HepG2 (cell line): ENCODE results near the gene RABEP1. TPM values are rescaled to one million over a fixed set of nuclear protein-coding genes. Genes with fewer than 3 reads are reported as not detected.
A peak's percentile ranks its signal among the peaks of the same experiment; 100 is the strongest.

Source experiments
- JUNB ChIP-seq: sonication (generic); formaldehyde crosslinking; IDR thresholded peaks from 2 replicates; pipeline ENCODE4 v1.8.0; 2022; ENCODE audit warnings: missing genetic modification reagents, mild to moderate bottlenecking, borderline replicate concordance
- KDM4B ChIP-seq: sonication (generic); formaldehyde crosslinking; IDR thresholded peaks from 2 replicates; pipeline ENCODE4 v1.4.0; 2020; ENCODE audit warnings: missing genetic modification reagents
- MAZ ChIP-seq, 2 experiments: sonication (generic) in 1 of 2; formaldehyde crosslinking in 1 of 2; IDR thresholded peaks; 2 replicates each; pipeline versions ENCODE4 v1.5.0 to v1.6.1; 2012 to 2020; ENCODE audit warnings: low read depth in 2 of 2, mild to moderate bottlenecking in 2 of 2, borderline replicate concordance in 1 of 2, improper control_type of control experiment in 1 of 2, low read length in 1 of 2, missing genetic modification reagents in 1 of 2, moderate library complexity in 1 of 2
- MEIS1 ChIP-seq: sonication (generic); formaldehyde crosslinking; IDR thresholded peaks from 2 replicates; pipeline ENCODE4 v1.9.0; 2021; ENCODE audit warnings: mild to moderate bottlenecking, missing genetic modification reagents, moderate library complexity, borderline replicate concordance
- MXD4 ChIP-seq: IDR thresholded peaks from 2 replicates; pipeline ENCODE4 v1.6.1; 2016; ENCODE audit warnings: mild to moderate bottlenecking, missing biosample characterization, missing genetic modification reagents
- PRMT3 ChIP-seq: sonication (generic); formaldehyde crosslinking; IDR thresholded peaks from 2 replicates; pipeline ENCODE4 v1.8.1; 2022; ENCODE audit warnings: low read depth, mild to moderate bottlenecking, moderate library complexity, missing genetic modification reagents, borderline replicate concordance
- RAD51 ChIP-seq: fragments of 450-650 bp; IDR thresholded peaks from 2 replicates; pipeline ENCODE4 v1.6.1; 2016; ENCODE audit warnings: borderline replicate concordance
- RERE ChIP-seq: IDR thresholded peaks from 2 replicates; pipeline ENCODE4 v1.6.1; 2016; ENCODE audit warnings: low read depth, missing genetic modification reagents, missing compliant biosample characterization
- RFX3 ChIP-seq: IDR thresholded peaks from 2 replicates; pipeline ENCODE4 v1.6.1; 2016; ENCODE audit warnings: missing biosample characterization, missing genetic modification reagents
- ZNF142 ChIP-seq: sonication (generic); formaldehyde crosslinking; IDR thresholded peaks from 2 replicates; pipeline ENCODE4 v1.4.0; 2020; ENCODE audit warnings: missing genetic modification reagents
- ZNF33B ChIP-seq: sonication (generic); formaldehyde crosslinking; IDR thresholded peaks from 2 replicates; pipeline ENCODE4 v1.5.1; 2020; ENCODE audit warnings: mild to moderate bottlenecking, missing genetic modification reagents
- ZNF547 ChIP-seq: sonication (generic); formaldehyde crosslinking; IDR thresholded peaks from 2 replicates; pipeline ENCODE4 v1.5.1; 2020; ENCODE audit warnings: mild to moderate bottlenecking, missing genetic modification reagents
- ZNF768 ChIP-seq: sonication (generic); formaldehyde crosslinking; IDR thresholded peaks from 2 replicates; pipeline ENCODE4 v1.4.0; 2020; ENCODE audit warnings: missing genetic modification reagents
- ZNF883 ChIP-seq: sonication (generic); formaldehyde crosslinking; IDR thresholded peaks from 2 replicates; pipeline ENCODE4 v1.5.1; 2020; ENCODE audit warnings: mild to moderate bottlenecking, missing genetic modification reagents; ENCODE audit errors: not compliant biosample characterization
- polyA plus RNA-seq, 8 experiments: library from polyadenylated mRNA; depleted of rRNA in 3 of 8; stranded (reverse) in 7 of 8; unstranded in 1 of 8; fragments of >200 nt; fragmentation: Illumina TruSeq in 4 of 8; extraction: Trizol in 4 of 8; gene quantifications; 2 replicates each; pipeline versions ENCODE4 v1.2.1 to v1.2.3, GENCODE V29; 2011 to 2016; ENCODE audit warnings: low read depth in 4 of 8, missing spikeins in 1 of 8, mixed read lengths in 1 of 8; ENCODE audit not compliant: insufficient read depth in 1 of 8
- total RNA-seq, 5 experiments: library from RNA; depleted of rRNA; stranded (reverse); fragments of >200 nt; fragmentation: Illumina TruSeq; extraction: Trizol; gene quantifications; 2 replicates each; pipeline ENCODE4 v1.2.3, GENCODE V29; 2016; ENCODE audit warnings: low read depth in 1 of 5
- TF ChIP-seq, protein P1 (sequence below): sonication (generic); formaldehyde crosslinking; IDR thresholded peaks from 2 replicates; pipeline ENCODE4 v1.4.0; 2020; ENCODE audit warnings: mild to moderate bottlenecking, missing genetic modification reagents

Gene RABEP1
- total and polyA plus RNA-seq, 2 of the 13 experiments (the other 11 are each of a cell fraction or from before 2014, with no cell fraction given): 13.7 to 41.5 TPM

- TF ChIP-seq RERE (no peak), JUNB (no peak), RFX3 (CRISPR knock-in tag) (no peak), ZNF547 (CRISPR knock-in tag) (peak; percentile 40; the same call in 1 of the 2 replicates), RAD51 (peak; percentile 33; the same call in 1 of the 2 replicates), MEIS1 (CRISPR knock-in tag) (no peak), MXD4 (CRISPR knock-in tag) (no peak), MAZ (IDR thresholded peaks at IDR 0.05; ENCODE audit: borderline replicate concordance, low read depth, low read length) (peak; percentile 71), MAZ (CRISPR knock-in tag; IDR thresholded peaks at IDR 0.05; ENCODE audit: low read depth) (peak; percentile 91; the same call in 1 of the 2 replicates), PRMT3 (CRISPR knock-in tag) (no peak), ZNF768 (CRISPR knock-in tag) (peak; percentile 64; the same call in 1 of the 2 replicates), ZNF33B (no peak), KDM4B (CRISPR knock-in tag) (no peak), ZNF883 (CRISPR knock-in tag) (peak; percentile 62), ZNF142 (CRISPR knock-in tag) (peak; percentile 37; the same call in 1 of the 2 replicates)
- TF ChIP-seq, protein P1, sequence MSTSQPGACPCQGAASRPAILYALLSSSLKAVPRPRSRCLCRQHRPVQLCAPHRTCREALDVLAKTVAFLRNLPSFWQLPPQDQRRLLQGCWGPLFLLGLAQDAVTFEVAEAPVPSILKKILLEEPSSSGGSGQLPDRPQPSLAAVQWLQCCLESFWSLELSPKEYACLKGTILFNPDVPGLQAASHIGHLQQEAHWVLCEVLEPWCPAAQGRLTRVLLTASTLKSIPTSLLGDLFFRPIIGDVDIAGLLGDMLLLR (CRISPR knock-in tag): 0 out of 2 replicates have a peak, but pooled peaks have one; percentile 56
These were observed at the start of gene RABEP1 (continued) for GRCh38 chr17:5281814-5282641.
